ENCODE data around the gene SND1. TPM values are rescaled to one million over a fixed set of nuclear protein-coding genes. Genes with fewer than 3 reads are reported as not detected.

Gene SND1
- total and polyA plus RNA-seq, 10 donors = 61.7 to 173 (median 116) TPM

- peaks cover 0 to 40% (median 14%) of the 10 kb centered on the region in 6 donors for H3K4me1 ChIP-seq
- H3K27ac ChIP-seq = no peak overlapping the region
- no peak overlapping the region for H3K4me3 ChIP-seq
- WGBS, 5 donors = 63 to 97% (median 90%) methylated on average over 3 of the region's 3 CpGs
- H3K9me3 ChIP-seq = no peaks in the 10 kb centered on the region
- no peaks in the 10 kb centered on the region for H3K27me3 ChIP-seq (replicated peaks in 1 of 7)
- TF ChIP-seq CTCF (IDR thresholded peaks at IDR 0.05 in 8 of 11, conservative IDR thresholded peaks at IDR 0.05 in 3 of 11) (no peak), POLR2AphosphoS5 (IDR thresholded peaks at IDR 0.05) (no peak), POLR2A (IDR thresholded peaks at IDR 0.05) (no peak)
- H3K36me3 ChIP-seq = peaks cover 0 to 1% (median 0%) of the 10 kb centered on the region in 6 donors
- intact Hi-C loops (cut with DNase I; ENCODE audit: low total_unique reads) = no loop called here
- no peak for DNase-seq
Observed at GRCh38 chr7:127873715-127874636, 222.0 kb downstream of the SND1 start.

- TF ChIP-seq POLR2A (IDR thresholded peaks at IDR 0.05) (no peak), POLR2AphosphoS5 (IDR thresholded peaks at IDR 0.05) (no peak), CTCF (IDR thresholded peaks at IDR 0.05 in 8 of 11, conservative IDR thresholded peaks at IDR 0.05 in 3 of 11) (no peak)
- Histone ChIP-seq H3K9me3 (no peaks in the 10 kb centered on the region), H3K36me3 (no peaks in the 10 kb centered on the region), H3K27ac (no peak overlapping the region), H3K4me3 (no peak overlapping the region), H3K4me1 (peaks cover 0 to 40% (median 12%) of the 10 kb centered on the region in 6 donors), H3K27me3 (replicated peaks in 1 of 7) (no peaks in the 10 kb centered on the region)
- no peak for DNase-seq
- 93 to 100% (median 96%) methylated on average over 2 of the region's 2 CpGs for WGBS, 5 donors
- intact Hi-C loops (cut with DNase I; ENCODE audit: low total_unique reads) = no loop called here
Observed at GRCh38 chr7:127874951-127875608, 223.1 kb downstream of the SND1 start.

GRCh38 chr7:127876393-127876792, 224.4 kb downstream of the SND1 start:
- no peak for DNase-seq
- no peak for TF ChIP-seq POLR2AphosphoS5 (IDR thresholded peaks at IDR 0.05)
- no peak for TF ChIP-seq POLR2A (IDR thresholded peaks at IDR 0.05)
- TF ChIP-seq CTCF (IDR thresholded peaks at IDR 0.05 in 8 of 11, conservative IDR thresholded peaks at IDR 0.05 in 3 of 11) = no peak
- Histone ChIP-seq H3K9me3 (no peaks in the 10 kb centered on the region), H3K27ac (no peak overlapping the region), H3K36me3 (no peaks in the 10 kb centered on the region), H3K27me3 (replicated peaks in 1 of 7) (no peaks in the 10 kb centered on the region), H3K4me1 (peaks cover 0 to 40% (median 10%) of the 10 kb centered on the region in 6 donors), H3K4me3 (no peak overlapping the region)
- 87 to 95% (median 92%) methylated on average over 1 of the region's 1 CpG for WGBS, 5 donors
- intact Hi-C loops (cut with DNase I; ENCODE audit: low total_unique reads) = no loop called here

- TF ChIP-seq CTCF (IDR thresholded peaks at IDR 0.05 in 8 of 11, conservative IDR thresholded peaks at IDR 0.05 in 3 of 11) (no peak), POLR2AphosphoS5 (IDR thresholded peaks at IDR 0.05) (no peak), POLR2A (IDR thresholded peaks at IDR 0.05) (no peak)
- H3K36me3 ChIP-seq = no peaks in the 10 kb centered on the region
- no peak overlapping the region for H3K4me3 ChIP-seq
- H3K27ac ChIP-seq = no peak overlapping the region
- whole genome bisulfite sequencing, 5 donors = 68 to 74% (median 71%) methylated on average over 3 of the region's 3 CpGs
- intact Hi-C loops (cut with DNase I; ENCODE audit: low total_unique reads) = no loop called here
- peaks cover 0 to 42% (median 11%) of the 10 kb centered on the region in 6 donors for H3K4me1 ChIP-seq
- H3K27me3 ChIP-seq (replicated peaks in 1 of 7) = no peaks in the 10 kb centered on the region
- DNase-seq = no peak
- H3K9me3 ChIP-seq = no peaks in the 10 kb centered on the region
Observed at GRCh38 chr7:127877951-127878350, 226.0 kb downstream of the SND1 start.
